Right lobe of liver (tissue), 4 donors: ENCODE measurements around the gene NEURL2.

Experiments used
- POLR2A ChIP-seq: fragments of 450-650 bp; IDR thresholded peaks from one replicate; pipeline ENCODE4 v1.6.1; 2017; ENCODE audit warnings: antibody characterized with exemption, mild to moderate bottlenecking
- TF ChIP-seq, protein P1 (sequence below), 4 donors: fragments of 200-600 bp in 3 of 4; fragments of 450-650 bp in 1 of 4; IDR thresholded peaks; one replicate each; pipeline versions ENCODE4 v1.5.1 to v1.8.0; 2016 to 2022; ENCODE audit warnings: antibody characterized with exemption in 4 of 4, mild to moderate bottlenecking in 2 of 4
- donor health status: DM: no; HTN: no; CAD: no.
- donor health status: DM: no; HTN: no; CAD: no.
- donor health status: DM: no; HTN: yes; CAD: no.

DNA sequence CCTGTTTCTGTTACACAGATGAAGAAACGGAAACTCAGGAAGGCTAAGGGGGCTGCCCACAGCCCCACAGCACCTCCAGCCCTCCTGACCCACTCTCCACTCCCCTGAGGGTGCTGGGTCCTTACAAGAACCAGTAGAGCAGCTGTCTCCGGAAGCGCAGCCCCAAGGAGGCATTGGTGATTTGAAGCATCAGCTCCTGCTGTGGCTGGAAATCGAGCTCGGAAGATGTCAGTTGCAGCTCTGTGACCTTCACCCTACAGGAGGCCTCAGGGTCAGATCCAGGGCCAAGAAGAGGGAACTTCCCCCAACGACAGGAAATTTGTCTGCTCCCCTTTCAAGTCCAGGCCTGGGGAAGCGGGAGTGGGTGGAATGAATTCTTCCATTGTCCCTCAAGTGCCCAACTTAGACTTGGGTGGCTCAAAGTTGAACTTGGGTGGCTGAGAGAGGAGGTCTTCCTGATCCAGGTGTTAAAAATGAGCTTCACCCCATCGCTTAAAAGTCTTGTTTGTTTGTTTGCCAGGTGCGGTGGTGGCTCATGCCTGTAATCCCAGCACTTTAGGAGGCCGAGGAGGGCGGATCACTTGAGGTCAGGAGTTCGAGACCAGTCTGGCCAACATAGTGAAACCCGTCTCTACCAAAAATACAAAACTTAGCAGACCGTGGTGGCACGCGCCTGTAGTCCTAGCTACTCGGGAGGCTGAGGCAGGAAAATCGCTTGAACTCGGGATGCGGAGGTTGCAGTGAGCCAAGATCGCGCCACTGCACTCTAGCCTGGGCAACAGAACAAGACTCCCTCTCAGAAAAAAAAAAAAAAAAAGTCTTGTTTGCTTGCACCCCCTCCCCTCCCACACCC, 19.0 kb upstream of the NEURL2 start:
- TF ChIP-seq, protein P1, sequence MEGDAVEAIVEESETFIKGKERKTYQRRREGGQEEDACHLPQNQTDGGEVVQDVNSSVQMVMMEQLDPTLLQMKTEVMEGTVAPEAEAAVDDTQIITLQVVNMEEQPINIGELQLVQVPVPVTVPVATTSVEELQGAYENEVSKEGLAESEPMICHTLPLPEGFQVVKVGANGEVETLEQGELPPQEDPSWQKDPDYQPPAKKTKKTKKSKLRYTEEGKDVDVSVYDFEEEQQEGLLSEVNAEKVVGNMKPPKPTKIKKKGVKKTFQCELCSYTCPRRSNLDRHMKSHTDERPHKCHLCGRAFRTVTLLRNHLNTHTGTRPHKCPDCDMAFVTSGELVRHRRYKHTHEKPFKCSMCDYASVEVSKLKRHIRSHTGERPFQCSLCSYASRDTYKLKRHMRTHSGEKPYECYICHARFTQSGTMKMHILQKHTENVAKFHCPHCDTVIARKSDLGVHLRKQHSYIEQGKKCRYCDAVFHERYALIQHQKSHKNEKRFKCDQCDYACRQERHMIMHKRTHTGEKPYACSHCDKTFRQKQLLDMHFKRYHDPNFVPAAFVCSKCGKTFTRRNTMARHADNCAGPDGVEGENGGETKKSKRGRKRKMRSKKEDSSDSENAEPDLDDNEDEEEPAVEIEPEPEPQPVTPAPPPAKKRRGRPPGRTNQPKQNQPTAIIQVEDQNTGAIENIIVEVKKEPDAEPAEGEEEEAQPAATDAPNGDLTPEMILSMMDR (IDR thresholded peaks at IDR 0.05): no peak
- TF ChIP-seq POLR2A: no peak
